Esophagus (tissue), 2 donors: Measurements from ENCODE around the gene MDM4. TPM values are rescaled to one million over a fixed set of nuclear protein-coding genes. Genes with fewer than 3 reads are reported as not detected.

Experiments
- H3K27ac ChIP-seq, 2 donors: one replicate each; pipeline ENCODE4 v1.5.1; 2013; ENCODE audit warnings: low read depth in 2 of 2, mild to moderate bottlenecking in 2 of 2, inconsistent platforms in 1 of 2, low read length in 1 of 2, moderate library complexity in 1 of 2
- H3K27me3 ChIP-seq, 2 donors: one replicate each; pipeline ENCODE4 v1.6.1; 2013; ENCODE audit warnings: low read length in 2 of 2, control low read depth in 1 of 2, mild to moderate bottlenecking in 1 of 2; ENCODE audit not compliant: insufficient read depth in 2 of 2, control insufficient read depth in 1 of 2
- H3K36me3 ChIP-seq, 2 donors: one replicate each; pipeline ENCODE4 v1.6.1; 2013; ENCODE audit warnings: low read length in 1 of 2; ENCODE audit not compliant: control insufficient read depth in 2 of 2, insufficient read depth in 2 of 2
- H3K4me1 ChIP-seq, 2 donors: one replicate each; pipeline ENCODE4 v1.6.1; 2013; ENCODE audit warnings: low read length in 1 of 2; ENCODE audit not compliant: control insufficient read depth in 2 of 2, insufficient read depth in 2 of 2
- H3K4me3 ChIP-seq, 2 donors: one replicate each; pipeline ENCODE4 v1.5.1; 2013; ENCODE audit warnings: low read length in 2 of 2, mild to moderate bottlenecking in 2 of 2, low read depth in 1 of 2, moderate library complexity in 1 of 2
- H3K9me3 ChIP-seq, 2 donors: one replicate each; pipeline ENCODE4 v1.6.1; 2013; ENCODE audit warnings: mild to moderate bottlenecking in 2 of 2, low read depth in 1 of 2, low read length in 1 of 2, moderate library complexity in 1 of 2; ENCODE audit not compliant: control insufficient read depth in 2 of 2, insufficient read depth in 1 of 2
- WGBS, 2 donors: extraction: QIAGEN DNeasy Blood & Tissue Kit; methylation state at CpG; one replicate each; pipeline ENCODE4 v1.1.7; 2013; 5-methylcytosine and 5-hydroxymethylcytosine counted together
- polyA plus RNA-seq, 2 donors: library from polyadenylated mRNA; stranded (reverse); fragments of 200-250 nt; gene quantifications; one replicate each; pipeline ENCODE4 v1.2.3, GENCODE V29; 2013
- donor health status: healthy with polysubstance abuse.
- donor health status: Bipolar disorder and iron deficiency.

The MDM4 gene
- polyA plus RNA-seq, 2 donors: 4.0 to 14.0 TPM

DNA sequence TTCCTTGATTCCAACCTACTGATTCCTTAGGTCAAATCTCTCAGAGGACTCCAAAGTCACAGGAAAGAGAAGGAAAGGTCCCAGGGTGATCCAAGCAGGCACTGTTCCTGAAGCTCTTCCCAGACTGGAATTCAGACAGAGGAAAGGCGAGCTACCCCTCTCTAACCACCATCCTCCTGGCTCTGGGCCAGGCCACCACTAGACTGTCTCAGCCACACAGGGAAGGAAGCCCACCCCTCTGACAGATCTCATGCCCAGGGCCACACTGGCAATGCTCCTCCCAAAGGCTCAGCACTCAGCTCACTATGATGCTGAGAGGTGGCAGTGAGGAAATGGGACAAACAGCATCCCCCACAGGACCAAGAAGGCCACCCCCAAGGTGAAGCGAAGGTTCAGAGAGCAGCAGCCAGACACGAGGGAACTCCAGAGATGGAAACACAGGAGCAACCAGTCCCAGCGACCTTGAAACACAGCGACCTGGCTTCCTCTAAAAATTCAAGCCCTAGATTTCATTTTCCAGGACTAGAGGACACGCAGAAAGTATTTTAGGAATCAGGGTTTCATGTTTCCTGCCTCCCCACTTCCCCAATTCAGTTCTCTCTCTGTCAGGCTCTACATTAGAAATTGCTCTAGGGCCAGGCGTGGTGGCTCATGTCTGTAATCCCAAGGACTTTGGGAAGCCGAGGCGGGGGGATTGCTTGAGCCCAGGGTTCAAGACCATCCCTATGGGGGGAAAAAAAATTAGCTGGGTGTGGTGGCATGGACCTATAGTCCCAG lies 40.4 kb upstream of the MDM4 start:
- peaks cover 17 to 27% of the 10 kb centered on the region in 2 donors for H3K4me1 ChIP-seq
- no peak overlapping the region for H3K27ac ChIP-seq
- 71 to 77% methylated on average over 9 of the region's 9 CpGs for WGBS, 2 donors
- no peaks in the 10 kb centered on the region for H3K36me3 ChIP-seq
- H3K27me3 ChIP-seq: no peaks in the 10 kb centered on the region
- no peaks in the 10 kb centered on the region for H3K9me3 ChIP-seq
- no peak overlapping the region for H3K4me3 ChIP-seq

DNA sequence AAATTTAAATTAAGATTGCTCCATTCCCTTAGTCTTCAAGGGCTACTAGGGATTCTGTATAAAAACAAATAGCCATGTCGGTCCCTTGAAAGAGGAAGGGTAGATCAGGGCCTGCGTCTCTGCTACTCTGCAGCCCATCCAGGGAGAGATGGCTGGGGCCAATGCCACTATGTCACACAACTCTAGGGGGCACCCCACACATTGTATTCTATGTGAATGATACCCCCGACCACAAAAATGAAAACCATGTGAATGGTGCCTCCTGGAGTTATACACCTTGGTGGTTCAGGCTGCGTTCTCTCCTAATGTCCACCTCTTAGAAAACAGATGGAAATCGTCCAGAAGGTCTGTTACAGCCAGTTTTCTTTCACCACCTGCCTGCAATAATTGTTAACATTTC lies 39.6 kb upstream of the MDM4 start:
- Histone ChIP-seq H3K36me3 (no peaks in the 10 kb centered on the region), H3K4me3 (no peak overlapping the region), H3K27me3 (no peaks in the 10 kb centered on the region), H3K4me1 (peaks cover 19 to 29% of the 10 kb centered on the region in 2 donors), H3K9me3 (no peaks in the 10 kb centered on the region), H3K27ac (no peak overlapping the region)
- WGBS, 2 donors: 79 to 85% methylated on average over 5 of the region's 5 CpGs

DNA sequence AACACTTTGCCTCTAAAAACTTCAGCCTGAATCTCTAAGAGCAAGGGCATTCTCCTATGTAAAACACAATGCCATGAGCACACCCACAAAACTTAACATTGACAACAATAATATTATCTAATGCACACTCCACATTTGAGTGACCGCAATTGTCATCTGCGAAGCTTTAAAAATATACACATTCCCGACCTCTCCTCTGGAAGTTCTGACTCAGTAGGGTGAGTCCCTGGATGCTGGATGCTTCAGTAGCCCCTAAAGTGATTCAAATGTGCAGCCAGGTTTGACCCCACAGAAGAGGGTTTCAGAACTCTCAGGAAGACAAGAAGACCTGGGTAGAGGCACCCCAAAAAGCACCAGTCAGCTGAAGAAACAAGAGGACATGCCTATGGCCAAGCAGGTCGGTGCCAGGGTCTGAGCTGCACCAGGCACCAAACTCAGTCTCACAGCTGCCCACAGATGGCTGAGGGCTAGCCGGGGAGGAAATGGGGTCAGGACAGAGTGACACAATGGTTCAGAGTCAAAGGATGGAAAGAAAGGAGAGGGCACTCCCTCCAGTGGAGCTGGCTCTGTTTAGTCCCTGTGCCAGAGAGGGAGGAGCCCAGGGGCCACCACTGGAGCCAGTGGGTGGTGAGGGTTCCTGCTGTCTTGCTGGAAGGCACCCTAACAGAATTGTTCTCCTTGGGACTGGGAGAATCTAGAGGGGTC lies 39.0 kb upstream of the MDM4 start:
- peaks cover 21 to 30% of the 10 kb centered on the region in 2 donors for H3K4me1 ChIP-seq
- no peaks in the 10 kb centered on the region for H3K36me3 ChIP-seq
- H3K27ac ChIP-seq: peak overlapping the region; percentile 44 to 70
- H3K27me3 ChIP-seq: no peaks in the 10 kb centered on the region
- 65 to 66% methylated on average over 5 of the region's 5 CpGs for WGBS, 2 donors
- H3K9me3 ChIP-seq: no peaks in the 10 kb centered on the region
- H3K4me3 ChIP-seq: no peak overlapping the region

DNA sequence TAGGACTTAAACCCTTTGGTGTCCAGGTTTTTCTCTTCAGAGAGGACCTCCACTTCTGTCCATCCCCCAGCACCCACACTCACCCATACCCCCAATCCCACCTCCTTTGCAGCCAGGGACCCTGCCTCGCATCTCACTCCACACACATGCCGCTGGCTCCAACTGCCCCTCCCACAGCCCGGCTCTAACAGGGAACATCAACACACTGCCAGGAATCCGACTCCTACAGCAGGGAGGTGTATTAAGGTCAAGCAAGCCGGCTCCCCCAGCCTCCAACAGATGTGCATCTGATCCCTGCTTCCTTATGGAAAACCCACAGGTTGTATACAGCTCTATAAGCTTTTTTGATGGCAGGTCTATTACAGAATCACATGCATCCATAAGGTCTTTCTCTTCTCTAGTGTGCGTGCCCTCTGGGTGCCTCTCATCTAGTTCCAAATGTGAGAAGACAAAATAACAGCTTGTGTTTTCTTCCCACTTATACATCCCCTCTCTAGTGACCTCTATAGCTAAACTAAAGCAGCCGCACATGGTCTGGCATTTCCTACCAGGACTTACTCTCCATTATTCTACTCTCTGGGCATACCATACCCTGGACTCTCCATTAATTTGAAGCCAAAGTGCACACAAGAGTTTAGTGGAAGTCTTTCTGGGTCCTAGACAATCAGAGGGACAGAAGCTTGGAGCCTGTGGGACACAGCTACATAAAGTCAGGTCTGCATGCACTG lies 37.9 kb upstream of the MDM4 start:
- H3K36me3 ChIP-seq: no peaks in the 10 kb centered on the region
- H3K27me3 ChIP-seq: no peaks in the 10 kb centered on the region
- H3K4me3 ChIP-seq: no peak overlapping the region
- WGBS, 2 donors: 79 to 81% methylated on average over 7 of the region's 7 CpGs
- H3K9me3 ChIP-seq: no peaks in the 10 kb centered on the region
- peaks cover 23 to 30% of the 10 kb centered on the region in 2 donors for H3K4me1 ChIP-seq
- peak overlapping the region; percentile 15 to 83 for H3K27ac ChIP-seq

DNA sequence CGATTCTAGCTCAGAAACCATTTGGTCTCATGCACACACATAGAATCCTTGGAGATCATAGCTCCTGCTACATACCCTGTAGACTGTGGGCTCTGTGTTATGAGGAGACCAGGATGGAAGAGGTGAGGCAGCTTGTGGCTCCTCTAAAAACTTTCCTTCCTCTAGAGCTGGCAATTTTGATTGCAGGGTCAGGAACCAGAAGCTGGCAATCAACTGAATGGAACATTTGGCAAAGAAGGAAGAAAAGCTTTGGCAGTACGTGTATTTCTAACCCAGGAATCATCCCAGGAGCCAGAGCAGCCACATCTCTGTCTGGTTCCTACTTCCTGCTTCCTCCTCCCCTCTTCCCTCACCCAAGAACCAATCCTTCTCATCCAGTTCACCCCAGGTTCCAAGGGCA lies 37.3 kb upstream of the MDM4 start:
- Histone ChIP-seq H3K36me3 (no peaks in the 10 kb centered on the region), H3K4me1 (peaks cover 23 to 33% of the 10 kb centered on the region in 2 donors), H3K9me3 (peaks cover 0 to 2% of the 10 kb centered on the region in 2 donors), H3K4me3 (no peak overlapping the region), H3K27ac (peak overlapping the region; percentile 38 to 83), H3K27me3 (no peaks in the 10 kb centered on the region)
- 53 to 56% methylated on average over 2 of the region's 2 CpGs for WGBS, 2 donors

DNA sequence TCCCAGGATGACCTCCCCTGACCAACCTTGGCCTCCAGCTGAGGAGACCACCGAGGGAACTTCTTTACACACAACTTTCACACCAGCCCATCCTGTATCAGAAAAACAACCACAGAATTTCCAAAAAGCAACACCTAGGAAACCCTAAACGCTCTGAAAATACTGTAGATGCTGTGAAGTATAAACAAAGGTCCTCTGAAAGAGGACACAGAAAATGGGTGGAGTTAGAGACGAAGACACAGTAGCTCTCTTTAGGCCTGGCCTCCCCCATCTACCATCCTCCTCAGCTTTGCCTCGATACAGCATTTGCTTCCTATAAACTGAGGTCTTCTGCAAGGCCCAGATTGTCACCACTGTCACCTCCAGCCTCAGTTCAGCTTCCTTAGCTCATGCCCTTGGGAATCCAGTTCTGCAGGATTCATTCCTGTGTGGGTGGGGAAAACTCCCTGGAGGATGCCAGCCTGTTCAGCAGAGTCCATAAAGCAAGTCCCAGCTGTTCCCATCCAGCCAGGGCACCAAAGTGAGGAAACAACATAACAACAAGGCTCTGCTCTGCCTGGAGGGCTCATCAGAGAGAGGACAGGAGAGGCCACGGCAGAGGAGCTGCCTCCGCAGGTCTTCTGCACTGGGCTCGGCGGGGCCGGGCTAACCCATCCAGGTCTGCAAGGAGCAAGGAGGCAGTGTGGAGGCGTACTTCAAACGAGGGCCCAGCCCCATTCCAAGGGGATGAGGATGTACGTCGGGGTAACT lies 36.6 kb upstream of the MDM4 start:
- H3K36me3 ChIP-seq: no peaks in the 10 kb centered on the region
- 55 to 57% methylated on average over 13 of the region's 13 CpGs for WGBS, 2 donors

DNA sequence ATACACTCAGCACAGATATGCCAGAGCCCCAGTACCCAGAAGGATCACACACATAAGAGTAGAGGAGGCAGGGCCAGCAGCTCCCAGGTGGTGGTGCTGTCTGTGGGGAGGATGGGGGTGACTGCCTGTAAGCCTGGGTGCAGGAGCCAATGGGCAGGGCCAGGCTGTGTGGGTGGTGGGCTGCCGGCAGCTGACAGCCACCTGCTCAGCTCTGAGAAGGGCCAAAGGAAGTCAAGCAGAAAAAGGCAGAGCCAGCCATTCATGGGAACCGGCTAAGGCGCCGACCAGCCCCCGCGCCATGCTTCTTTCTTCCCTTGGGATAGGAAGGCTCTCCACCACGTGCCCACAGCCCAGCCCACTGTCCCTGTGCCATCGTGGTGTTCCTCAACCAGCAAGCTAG lies 35.7 kb upstream of the MDM4 start:
- Histone ChIP-seq H3K9me3 (peaks cover 0 to 2% of the 10 kb centered on the region in 2 donors), H3K36me3 (no peaks in the 10 kb centered on the region), H3K27ac (peak overlapping the region in 1 of 2 donors; percentile 83), H3K4me1 (peaks cover 23 to 34% of the 10 kb centered on the region in 2 donors), H3K4me3 (no peak overlapping the region), H3K27me3 (no peaks in the 10 kb centered on the region)
- 60 to 68% methylated on average over 7 to 8 of the region's 8 CpGs for WGBS, 2 donors

More for the DNA sequence above, 36.6 kb upstream of the MDM4 start:
- no peak overlapping the region for H3K4me3 ChIP-seq
- peak overlapping the region; percentile 38 to 83 for H3K27ac ChIP-seq
- peaks cover 0 to 2% of the 10 kb centered on the region in 2 donors for H3K9me3 ChIP-seq
- no peaks in the 10 kb centered on the region for H3K27me3 ChIP-seq
- peaks cover 23 to 34% of the 10 kb centered on the region in 2 donors for H3K4me1 ChIP-seq

DNA sequence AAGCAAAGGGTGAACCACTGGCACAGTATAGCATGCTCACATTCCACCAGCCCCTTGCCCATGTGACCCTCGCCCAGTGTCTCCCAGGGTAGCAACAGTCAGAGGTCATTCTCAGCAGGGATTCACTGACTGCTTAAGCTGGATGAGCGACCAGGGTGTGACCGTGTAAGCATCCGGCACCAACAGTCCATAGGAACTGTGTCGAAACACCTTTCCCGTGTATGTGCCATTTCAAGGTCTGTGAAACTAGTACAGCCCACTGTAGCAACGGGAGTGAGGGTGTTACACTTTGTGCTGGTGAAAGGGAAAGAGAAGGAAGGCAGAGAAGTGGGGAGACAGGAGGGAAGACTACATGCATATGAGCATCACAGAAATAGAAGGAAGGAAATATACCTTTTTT lies 32.4 kb upstream of the MDM4 start:
- no peak overlapping the region for H3K4me3 ChIP-seq
- peaks cover 16 to 22% of the 10 kb centered on the region in 2 donors for H3K4me1 ChIP-seq
- H3K36me3 ChIP-seq: no peaks in the 10 kb centered on the region
- 75 to 82% methylated on average over 7 of the region's 7 CpGs for WGBS, 2 donors
- no peaks in the 10 kb centered on the region for H3K27me3 ChIP-seq
- H3K27ac ChIP-seq: peak overlapping the region in 1 of 2 donors; percentile 6
- peaks cover 0 to 2% of the 10 kb centered on the region in 2 donors for H3K9me3 ChIP-seq
